Measurements from ENCODE around the gene KCNT2. TPM values are rescaled to one million over a fixed set of nuclear protein-coding genes. Genes with fewer than 3 reads are reported as not detected.
A peak's percentile ranks its signal among the peaks of the same experiment; 100 is the strongest.

KCNT2 gene
- total and polyA plus RNA-seq, 9 of the 15 experiments (the other 6 are each of a cell fraction or from before 2014, with no cell fraction given), result 0.13 to 0.73 (median 0.28) TPM

- TF ChIP-seq PRPF4 (IDR thresholded peaks at IDR 0.05; ENCODE audit: insufficient read depth, low read depth, low read length, poor library complexity, severe bottlenecking), result no peak
- TF ChIP-seq MAFG (tag; conservative IDR thresholded peaks at IDR 0.05), result 0 out of 2 replicates have a peak, but pooled peaks have one; percentile 16
- no peak for TF ChIP-seq E2F1 (CRISPR knock-in tag; IDR thresholded peaks at IDR 0.05)
- TF ChIP-seq CBX1 (IDR thresholded peaks at IDR 0.05; ENCODE audit: low read depth), result peak; percentile 88
- no peak for TF ChIP-seq ZNF311 (CRISPR knock-in tag; IDR thresholded peaks at IDR 0.05)
- TF ChIP-seq FOXA1 (IDR thresholded peaks at IDR 0.05; ENCODE audit: borderline replicate concordance), result no peak
- TF ChIP-seq ZNF280A (IDR thresholded peaks at IDR 0.05; ENCODE audit: low read depth, partially characterized antibody), result peak; percentile 32
- no peak for TF ChIP-seq RBFOX2 (IDR thresholded peaks at IDR 0.05; ENCODE audit: low read depth, low read length)
- no peak for TF ChIP-seq GMEB1 (CRISPR knock-in tag; IDR thresholded peaks at IDR 0.05)
- TF ChIP-seq NFE2 (IDR thresholded peaks at IDR 0.05; ENCODE audit: low read depth), result peak; percentile 45; the same call in 1 of the 2 replicates
- peak; percentile 93 for TF ChIP-seq TRIM28 (IDR thresholded peaks at IDR 0.05)
- no peak for TF ChIP-seq RHOXF2B (CRISPR knock-in tag; conservative IDR thresholded peaks at IDR 0.05)
- no peak for TF ChIP-seq ETV1 (tag; conservative IDR thresholded peaks at IDR 0.05; ENCODE audit: low read depth)
- TF ChIP-seq LARP7 (IDR thresholded peaks at IDR 0.05), result no peak
- TF ChIP-seq CBX3 (IDR thresholded peaks at IDR 0.05; ENCODE audit: borderline replicate concordance in 1 of 2, low read length in 2 of 2), result peak; percentile 90 to 99
- no peak for TF ChIP-seq TGIF2 (CRISPR knock-in tag; IDR thresholded peaks at IDR 0.05)
- TF ChIP-seq ZNF232 (CRISPR knock-in tag; IDR thresholded peaks at IDR 0.05), result no peak
- no peak for TF ChIP-seq RBBP5 (IDR thresholded peaks at IDR 0.05; ENCODE audit: borderline replicate concordance, insufficient read depth, low read length, poor library complexity, severe bottlenecking)
These were observed 72.5 kb downstream of the KCNT2 start (continued) for GRCh38 chr1:196535727-196536126.
